GM18526 (cell line): ENCODE data around the gene WDR54.
A peak's percentile ranks its signal among the peaks of the same experiment; 100 is the strongest.

Experiments used
- POLR2A ChIP-seq: IDR thresholded peaks from 3 replicates; pipeline ENCODE4 v1.6.1; 2011; ENCODE audit not compliant: insufficient read length; ENCODE audit errors: extremely low read depth

The WDR54 gene

DNA sequence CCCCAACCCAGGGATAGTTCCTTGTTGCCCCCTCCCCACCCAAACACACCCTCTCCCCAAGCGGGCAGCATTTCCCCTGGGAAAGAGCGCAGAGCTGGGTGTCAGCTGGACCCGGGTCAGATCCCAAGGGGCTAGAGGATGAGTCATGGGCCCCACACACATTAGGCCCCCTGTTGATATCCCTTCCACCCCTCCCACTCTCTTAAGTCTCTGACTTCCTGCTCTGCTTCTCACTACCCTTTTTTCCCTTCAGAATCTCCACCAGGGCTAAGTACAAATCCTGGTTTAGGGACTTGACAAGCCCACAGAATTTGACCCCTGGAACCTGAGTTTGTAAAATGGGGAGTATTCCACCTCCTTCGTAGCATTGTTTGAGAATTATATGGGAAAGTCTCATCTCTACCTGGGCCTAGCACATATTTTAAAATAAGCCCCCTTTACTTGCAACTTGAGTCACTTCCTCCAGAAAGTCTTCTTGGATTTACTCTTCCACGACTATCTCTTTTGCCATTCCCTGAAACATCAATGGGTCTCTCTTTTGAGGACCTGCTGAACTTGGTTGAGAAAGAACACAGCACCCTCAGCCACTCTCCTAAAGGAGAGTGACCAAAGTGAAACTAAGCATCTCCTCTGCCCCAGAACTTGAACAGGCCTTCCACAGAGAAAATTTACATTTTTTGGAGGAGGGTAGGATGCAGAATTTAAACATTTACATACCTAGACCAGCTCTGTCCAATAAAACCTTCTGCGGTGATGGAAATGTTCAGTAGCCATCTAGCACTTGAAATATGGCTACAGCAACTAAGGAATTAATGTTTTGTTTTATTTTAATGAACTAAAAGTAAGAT lies 15.5 kb downstream of the WDR54 start:
- TF ChIP-seq POLR2A = no peak

DNA sequence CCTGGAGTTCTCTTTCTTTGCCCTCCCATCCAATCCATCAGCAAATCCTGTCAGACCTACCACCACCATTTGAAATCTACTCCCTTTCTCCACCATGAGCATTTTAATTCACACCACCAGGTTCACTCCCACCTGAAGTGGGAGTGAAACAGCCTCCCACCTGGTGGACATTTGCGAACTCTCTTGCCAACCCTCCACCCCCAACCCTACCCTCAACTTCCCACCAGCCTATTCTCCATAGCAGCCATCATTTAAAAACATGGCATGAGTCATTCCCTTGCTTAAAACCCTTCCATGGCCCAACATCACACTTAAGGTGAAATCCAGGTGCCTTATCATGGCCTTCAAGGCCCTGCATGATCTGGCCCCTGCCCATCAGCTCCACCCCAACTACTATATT lies 16.7 kb downstream of the WDR54 start:
- TF ChIP-seq POLR2A = no peak

GRCh38 chr2:74439373-74439772 lies 17.8 kb downstream of the WDR54 start:
- no peak for TF ChIP-seq POLR2A

- TF ChIP-seq POLR2A = no peak
Measured at GRCh38 chr2:74439803-74440377, 18.4 kb downstream of the WDR54 start.

DNA sequence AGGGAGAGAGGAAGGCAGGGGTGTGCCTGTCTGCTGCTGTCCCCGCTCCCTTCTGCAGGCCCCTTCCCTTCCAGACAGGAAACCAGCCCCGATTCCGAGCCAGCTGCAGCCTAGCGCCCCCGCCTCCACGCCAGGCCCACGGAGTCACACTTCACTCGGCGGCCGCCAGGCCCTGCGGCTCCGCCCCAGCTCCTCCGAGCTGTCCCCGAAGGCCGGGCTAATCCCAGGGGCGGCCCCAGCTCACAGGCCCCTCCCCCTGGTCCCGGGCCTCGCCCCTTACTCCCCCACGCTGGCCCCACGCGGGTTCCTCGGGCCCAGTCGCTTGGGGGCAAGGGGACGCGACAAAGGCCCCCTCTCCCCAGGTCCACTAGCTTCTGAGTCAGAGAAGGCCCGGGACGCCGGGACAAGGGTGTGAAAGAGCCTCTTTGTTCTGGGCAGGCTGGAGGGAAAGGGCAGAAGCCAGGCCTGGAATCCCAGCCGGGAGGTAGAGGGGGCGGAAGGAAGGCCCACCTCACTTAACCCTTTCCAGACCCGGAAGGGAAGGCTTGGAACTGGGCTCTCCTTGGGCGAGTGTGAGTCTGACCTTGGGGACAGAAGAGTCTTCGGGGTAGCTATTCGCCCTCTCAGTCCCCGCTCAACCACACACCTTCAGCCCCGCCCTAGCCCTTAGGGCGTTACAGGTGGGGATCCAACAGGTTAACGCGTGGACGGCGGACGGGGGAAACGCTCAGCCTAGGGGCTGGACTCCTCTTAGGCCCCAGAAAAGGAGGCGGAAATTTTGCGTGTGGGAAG lies 19.0 kb downstream of the WDR54 start:
- TF ChIP-seq POLR2A = peak; percentile 39

- no peak for TF ChIP-seq POLR2A
Measured at GRCh38 chr2:74441170-74441689, 19.7 kb downstream of the WDR54 start.

DNA sequence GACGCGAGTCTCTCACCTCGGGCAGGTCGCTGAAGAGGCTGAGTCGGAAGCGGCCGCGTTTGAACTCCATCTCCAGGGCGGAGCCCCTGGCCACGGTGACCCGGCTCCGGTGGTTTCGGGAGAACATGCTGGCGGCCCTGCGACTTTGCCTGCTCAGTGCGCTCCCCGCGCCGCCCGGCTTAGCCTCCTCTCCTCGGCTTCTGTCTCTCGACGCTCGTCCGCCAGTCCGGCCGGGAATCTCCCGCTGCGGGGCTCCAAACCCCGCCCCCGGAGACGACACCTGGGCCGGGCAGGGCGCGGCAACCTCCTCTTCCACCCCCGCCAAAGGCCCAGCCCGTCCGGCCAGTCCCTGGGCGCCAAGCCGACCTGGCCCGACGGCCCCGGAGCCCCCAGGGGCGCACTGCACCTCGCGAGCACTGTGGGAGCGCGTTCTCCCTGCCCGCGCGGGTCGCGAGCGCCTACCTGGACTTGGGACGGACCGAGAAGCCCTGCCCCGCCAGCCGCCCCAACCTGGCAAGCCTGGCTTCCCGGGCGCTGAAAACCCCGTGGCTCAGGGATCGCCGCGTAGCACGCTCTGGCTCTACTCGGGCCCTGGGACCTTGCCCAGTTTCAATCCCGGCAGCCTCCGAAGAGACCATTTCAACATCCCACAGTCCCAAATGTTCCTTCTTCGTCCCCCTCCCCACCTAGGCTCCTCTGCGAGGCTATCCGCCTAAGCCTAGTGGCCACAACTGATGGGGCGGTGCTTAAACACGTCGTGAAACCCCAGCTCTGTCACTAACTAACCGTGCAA lies 20.4 kb downstream of the WDR54 start, which contains the start of gene RTKN:
Gene RTKN, minus strand, starts transcription at position 248 of the 793 bp plus-strand sequence. Its CDS starts 121 bp downstream, at position 127.
- peak; percentile 36 for TF ChIP-seq POLR2A

DNA sequence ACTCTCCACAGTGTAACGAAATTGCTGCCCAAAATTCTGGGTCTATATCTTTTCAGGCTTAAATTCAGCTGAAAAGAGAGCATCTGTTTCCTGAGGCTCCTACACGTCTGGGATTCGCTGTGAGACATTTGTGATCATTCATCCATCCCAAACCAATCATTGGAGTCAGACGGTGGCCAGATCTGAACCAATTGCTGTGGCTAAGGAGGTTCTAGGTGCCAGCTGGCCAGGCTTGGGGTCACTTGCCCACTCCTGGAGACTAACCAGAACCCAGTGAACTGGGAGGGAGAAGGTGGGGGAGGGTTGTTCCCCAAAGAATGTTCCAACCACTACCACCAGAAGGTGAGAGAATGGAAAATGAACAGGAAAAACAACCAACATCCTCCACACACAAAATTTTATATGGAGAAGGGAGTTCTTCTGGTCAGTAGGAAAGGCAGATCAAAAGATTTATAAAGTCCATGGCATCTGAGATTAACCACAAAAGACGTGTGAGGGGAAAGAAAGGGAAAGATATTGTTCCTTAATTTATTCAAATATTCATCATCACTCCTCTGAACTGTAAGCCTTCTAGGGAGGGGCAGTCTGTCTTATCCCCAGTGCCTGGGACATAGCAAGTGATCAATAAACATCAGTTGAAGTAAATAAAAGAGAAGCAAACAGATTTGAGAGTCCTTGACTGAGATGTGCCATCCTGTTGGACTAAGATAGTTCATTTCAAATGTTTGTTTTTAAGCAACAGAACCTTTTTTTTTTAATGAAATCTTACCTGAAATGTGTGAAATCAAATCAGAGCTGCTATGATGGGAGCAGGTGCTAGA lies 23.2 kb downstream of the WDR54 start:
- TF ChIP-seq POLR2A = no peak

GRCh38 chr2:74447230-74447999 lies 25.9 kb downstream of the WDR54 start:
- TF ChIP-seq POLR2A = no peak

DNA sequence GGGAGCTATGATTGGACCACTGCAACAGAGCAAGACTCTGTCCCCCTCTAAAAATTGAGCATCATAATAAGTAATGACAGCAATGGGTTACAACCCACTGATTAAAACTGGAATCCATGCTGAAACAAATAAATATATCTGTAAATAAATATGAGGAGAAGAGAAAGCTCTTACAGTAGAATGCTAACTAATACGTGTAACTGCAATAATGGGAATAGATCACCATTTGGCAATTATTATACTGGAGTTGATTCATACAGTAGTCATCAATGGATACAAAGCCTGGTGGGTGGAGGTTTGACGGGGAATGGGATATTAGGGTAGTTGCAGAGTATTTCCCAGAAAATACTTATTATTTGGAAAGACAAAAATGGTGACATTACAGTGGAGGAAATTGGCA lies 27.2 kb downstream of the WDR54 start:
- TF ChIP-seq POLR2A = no peak

DNA sequence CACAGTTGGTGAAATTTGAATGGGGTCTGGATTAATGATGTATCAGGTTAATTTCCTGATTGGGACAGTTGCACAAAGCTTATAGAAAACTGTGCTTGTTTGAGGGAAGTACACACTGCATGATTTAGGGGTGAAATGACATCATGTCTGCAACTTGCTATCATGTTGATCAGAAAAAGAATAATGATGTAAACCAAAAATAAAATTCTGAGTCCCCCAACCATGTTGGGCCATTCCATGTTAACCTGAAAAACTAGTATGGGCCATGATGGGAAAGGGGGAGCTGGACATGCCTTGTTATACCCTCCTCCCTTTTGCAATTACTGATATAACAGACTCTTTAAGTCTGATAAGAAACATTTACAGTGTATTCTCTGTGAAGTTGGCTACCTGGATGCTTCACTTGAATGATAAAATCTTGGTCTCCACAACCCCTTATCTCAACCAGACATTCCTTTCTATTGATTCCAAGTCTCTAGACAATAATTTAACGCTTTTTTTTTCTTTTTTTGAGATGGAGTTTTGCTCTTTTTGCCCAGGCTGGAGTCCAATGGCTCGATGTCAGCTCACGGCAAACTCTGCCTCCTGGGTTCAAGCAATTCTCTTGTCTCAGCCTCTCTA lies 29.1 kb downstream of the WDR54 start:
- no peak for TF ChIP-seq POLR2A

DNA sequence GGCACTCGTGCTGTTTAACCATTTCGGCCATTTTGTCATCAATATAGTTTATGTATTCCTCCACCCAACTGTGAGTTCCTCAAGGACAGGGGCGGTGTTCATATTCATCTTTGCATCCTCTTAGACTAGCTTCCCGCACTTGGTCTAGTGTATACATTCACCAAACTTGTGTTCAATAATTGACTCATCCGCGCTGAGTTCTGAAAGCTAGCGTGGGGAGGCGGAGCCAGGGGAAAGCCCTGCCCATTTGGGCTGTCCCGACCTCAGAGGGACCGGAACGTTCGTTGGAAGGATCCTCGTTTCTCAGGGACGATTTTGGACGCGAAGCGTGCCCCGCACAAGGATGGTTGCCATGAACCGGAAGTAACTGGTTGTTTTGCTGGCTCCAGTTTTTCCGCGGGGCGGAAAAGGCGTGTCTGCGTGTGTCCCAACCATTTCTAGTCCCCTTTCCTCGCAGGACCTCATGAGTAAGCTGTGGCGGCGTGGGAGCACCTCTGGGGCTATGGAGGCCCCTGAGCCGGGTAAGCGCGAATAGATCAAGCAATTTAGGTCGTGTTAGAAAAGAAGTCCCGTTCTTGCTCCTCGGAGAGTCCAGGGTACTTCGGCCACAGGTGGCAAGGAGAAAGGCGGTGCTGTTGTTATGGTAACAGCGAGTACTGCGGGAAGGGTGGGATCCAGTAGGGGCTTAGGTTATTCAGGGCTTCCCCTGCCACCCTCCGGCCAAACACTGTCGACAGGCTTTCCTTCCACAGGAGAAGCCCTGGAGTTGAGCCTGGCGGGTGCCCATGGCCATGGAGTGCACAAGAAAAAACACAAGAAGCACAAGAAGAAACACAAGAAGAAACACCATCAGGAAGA lies 33.4 kb downstream of the WDR54 start, which contains the start of gene INO80B:
Gene INO80B, plus strand, starts transcription at position 434 of the 858 bp plus-strand sequence. Its CDS starts 30 bp downstream, at position 464.
- TF ChIP-seq POLR2A = peak; percentile 41
